Hematopoietic multipotent progenitor cell treated with erythropoietin and hydrocortisone succinate and interleukin-3 and kit ligand, for 6 days (in vitro differentiated cells): Measurements from ENCODE around the gene DMRT1.
A peak's percentile ranks its signal among the peaks of the same experiment; 100 is the strongest.
"Not testable (repeated sequence)": the region's sequence is repeated elsewhere in the genome, so short reads cannot be mapped to it uniquely, and the experiment has no call there.

ENCODE experiments used
- DNase-seq: peaks from one replicate; pipeline ENCODE4 v3.0.0-alpha.2; 2015

Gene DMRT1

GRCh38 chr9:860706-861105 is 19.2 kb downstream of the DMRT1 start:
- no peak for DNase-seq

GRCh38 chr9:861525-861924 is 20.0 kb downstream of the DMRT1 start:
- DNase-seq, result not testable (repeated sequence)

DNA sequence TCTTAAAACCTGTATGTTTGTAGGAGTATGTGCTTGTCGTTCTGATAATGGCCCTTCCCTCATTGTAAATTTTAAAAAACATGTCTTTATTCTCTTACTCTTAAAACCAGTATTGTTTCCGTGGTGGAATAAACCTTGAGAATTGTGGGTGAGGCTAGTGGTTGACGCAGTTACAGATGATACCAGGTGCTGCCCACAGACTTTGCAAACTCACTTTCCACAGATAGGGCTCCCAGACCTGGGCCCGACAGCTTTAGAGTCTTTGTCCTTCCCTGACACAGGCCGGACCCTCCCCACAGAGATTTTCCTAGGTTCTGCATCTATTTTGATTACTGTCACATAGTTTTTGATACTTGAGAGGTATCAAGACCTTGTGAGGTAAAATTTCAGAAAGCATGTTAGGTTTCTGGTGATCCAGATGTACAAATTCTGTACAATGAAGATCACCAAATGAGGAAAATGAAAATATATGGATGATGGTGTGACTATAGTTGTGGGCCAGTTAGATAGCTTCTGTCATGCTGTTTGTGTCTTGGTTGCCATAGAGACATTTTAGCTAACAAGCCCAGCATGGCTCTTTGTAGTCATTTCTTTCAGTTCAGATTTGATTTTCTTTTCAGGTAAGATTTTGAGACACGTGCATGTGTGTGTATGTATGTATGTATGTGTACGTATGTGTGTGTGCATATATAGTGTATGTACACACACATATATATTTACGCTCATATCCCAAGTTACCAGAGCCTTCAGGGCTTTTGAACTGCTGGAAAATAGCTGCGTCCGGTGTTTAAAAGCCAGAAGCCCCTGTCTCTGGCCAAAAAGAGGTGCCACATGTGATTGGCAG is 33.8 kb downstream of the DMRT1 start:
- no peak for DNase-seq

DNA sequence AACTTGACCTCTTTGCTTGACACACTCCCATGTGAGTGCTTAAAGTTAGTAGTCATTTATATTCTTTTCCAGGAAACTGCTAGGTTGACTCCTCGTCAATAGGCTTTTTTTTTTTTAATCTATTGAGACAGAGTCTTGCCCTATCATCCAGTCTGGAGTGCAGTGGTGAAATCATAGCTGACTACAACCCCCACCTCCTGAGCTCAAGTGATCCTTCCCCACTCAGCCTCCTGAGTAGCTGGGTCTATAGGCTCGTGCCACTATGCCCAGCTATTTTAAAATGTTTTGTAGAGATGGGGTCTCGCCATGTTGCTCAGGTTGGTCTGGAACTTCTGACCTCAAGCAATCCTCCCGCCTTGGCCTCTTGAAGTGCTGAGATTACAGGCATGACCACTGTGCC is 34.9 kb downstream of the DMRT1 start:
- DNase-seq, result no peak

DNA sequence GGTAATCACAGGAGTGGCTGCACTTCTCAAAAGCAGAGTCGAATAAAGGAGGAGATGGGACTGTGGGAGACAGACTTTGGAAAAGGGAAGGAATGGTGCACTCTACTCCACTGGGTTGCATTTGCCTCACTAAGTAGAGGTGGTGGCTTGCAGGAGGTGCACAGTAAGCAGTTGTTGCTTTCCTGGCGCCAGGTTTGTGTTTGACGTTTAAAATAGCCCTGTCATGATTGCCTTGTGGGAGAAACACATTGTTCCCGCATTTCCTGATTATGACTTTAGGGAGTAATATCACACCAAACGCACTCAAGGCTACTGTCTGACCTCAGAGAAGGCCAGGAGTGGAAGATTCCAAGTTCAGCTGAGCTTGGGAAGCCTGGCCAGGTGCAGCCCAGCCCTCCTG is 36.7 kb downstream of the DMRT1 start:
- DNase-seq, result no peak

- DNase-seq, result peak; percentile 25
Measured at GRCh38 chr9:880725-881124, 39.2 kb downstream of the DMRT1 start.

- DNase-seq, result peak; percentile 5
Measured at GRCh38 chr9:882416-882924, 41.0 kb downstream of the DMRT1 start.

- no peak for DNase-seq
Measured at GRCh38 chr9:883011-883410, 41.5 kb downstream of the DMRT1 start.

DNA sequence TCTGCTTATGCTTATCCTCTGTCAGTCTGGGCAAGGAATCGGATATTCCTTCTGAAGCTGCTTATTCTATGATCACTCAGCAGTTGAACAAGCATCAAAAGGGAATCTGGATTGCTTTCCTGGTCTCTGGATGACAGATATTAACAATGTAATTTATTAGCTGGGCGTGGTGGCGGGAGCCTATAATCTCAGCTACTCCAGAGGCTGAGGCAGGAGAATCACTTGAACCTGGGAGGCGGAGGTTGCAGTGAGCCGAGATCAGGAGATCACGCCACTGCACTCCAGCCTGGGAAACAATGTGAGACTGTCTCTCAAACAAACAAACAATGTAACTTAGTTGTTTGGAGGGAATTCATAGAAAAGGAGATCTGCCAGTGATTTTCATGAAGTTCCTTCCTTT is 45.4 kb downstream of the DMRT1 start:
- DNase-seq, result no peak

DNA sequence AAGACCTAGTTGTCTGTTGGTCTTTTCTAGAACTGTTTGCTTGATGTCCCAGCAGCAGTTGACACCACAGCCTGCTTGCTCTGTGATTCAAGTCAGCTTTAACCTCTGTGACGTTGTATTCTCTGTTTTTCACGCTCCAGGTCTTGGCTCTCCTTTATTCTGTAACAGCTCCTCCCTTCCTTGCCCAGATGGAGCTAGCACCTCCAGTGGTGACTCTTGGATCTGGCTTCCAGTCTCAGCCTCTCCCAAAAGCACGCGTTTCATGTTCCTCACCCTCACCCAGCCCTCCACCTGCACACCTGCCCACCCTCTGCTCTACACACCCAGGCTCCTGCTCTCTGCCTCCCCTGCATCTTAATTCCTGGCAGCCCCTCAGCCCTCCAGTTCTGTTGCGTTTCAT is 50.6 kb downstream of the DMRT1 start:
- DNase-seq, result peak; percentile 10

DNA sequence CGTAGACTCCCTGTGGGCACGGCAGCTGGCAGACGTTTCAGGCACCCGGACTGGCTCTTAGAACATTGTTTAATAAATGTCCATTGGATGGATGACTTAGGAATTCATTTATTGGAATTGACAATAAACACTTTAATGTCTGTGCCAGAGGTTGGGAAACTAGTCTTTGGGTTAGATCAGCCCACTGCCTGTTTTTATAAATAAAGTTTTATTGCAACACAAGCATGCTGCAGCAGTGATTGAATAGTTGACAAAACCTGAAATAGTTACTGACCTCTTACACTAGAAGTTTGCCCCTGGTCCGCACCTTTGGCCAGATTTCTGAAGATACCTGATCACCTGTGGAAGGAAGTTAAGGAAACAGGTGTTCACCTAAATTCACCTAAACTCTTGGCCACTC is 51.6 kb downstream of the DMRT1 start:
- DNase-seq, result no peak

DNA sequence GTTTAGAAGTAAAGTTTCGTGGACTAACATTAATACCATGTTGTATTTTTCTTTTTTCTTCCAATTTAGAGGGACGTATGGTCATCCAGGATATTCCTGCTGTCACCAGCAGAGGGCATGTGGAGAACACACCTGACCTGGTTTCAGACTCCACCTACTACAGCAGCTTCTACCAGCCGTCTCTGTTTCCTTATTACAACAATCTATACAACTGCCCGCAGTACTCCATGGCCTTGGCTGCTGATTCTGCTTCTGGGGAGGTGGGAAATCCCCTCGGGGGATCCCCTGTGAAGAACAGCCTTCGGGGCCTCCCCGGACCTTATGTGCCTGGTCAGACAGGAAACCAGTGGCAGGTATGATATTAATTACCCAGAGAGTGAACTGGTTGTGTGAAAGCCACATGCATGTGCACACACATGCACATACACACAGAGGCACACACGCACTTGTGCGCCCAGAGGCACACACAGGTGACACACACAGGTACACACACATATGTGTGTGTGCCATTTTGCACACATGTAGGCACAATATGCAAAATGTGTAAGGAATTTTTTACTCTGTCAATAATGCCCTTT is 52.4 kb downstream of the DMRT1 start:
- DNase-seq, result peak; percentile 81

DNA sequence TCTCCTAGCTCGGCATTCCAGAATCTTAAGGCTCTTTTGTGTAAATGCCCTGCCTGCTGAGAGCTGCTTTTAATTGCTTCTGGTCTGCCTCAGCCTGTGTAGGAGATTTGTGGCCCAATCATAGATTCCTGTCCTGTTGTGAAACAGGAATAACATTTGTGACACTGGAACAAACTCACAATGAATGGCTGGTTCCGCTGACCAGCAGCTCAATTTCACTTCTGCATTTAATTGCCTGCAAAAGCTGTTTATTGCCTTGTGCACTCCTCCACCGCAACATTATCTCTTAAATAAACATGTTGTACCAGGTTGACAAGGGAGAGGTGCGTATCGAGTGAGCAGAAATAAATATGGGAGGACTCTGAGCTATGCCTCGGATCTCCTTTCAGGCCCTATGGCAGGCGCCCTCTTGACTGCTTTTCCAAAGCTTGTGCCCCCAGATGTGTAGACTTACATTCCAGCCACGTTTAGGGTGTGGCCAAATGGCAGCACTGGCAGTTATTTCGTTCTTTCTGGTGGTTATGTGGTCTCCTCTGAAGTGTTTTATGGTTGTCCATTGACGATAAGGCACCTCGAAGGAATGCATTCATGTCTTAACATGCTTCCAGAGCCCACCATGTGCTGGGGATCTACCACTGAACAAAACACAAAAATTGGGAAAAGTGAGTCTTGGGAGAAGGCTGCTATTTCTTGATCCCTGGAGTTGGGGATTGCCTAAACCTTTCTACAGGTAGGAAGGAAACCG is 58.1 kb downstream of the DMRT1 start:
- peak; percentile 56 for DNase-seq

DNA sequence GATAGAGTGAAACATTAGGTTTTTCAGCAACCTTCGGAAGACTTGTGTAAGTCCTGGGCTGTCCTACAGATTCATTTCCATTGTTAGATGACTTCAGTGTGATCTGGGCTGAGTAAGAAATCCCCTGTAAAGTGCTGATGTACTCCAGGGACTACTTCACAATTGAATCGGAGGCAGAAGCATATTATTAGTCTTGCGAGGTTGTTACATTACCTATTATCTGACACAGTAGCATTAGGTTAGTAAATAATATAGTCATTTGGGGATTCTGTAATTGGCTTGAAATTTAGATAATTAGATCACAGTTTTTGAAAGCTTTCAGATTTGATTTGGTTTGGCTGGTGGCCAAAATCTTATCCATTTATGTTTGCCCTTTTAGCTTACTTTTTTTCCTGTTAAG is 62.4 kb downstream of the DMRT1 start:
- DNase-seq, result no peak

GRCh38 chr9:905906-906305 is 64.4 kb downstream of the DMRT1 start:
- no peak for DNase-seq

GRCh38 chr9:908536-909205 is 67.2 kb downstream of the DMRT1 start:
- no peak for DNase-seq

DNA sequence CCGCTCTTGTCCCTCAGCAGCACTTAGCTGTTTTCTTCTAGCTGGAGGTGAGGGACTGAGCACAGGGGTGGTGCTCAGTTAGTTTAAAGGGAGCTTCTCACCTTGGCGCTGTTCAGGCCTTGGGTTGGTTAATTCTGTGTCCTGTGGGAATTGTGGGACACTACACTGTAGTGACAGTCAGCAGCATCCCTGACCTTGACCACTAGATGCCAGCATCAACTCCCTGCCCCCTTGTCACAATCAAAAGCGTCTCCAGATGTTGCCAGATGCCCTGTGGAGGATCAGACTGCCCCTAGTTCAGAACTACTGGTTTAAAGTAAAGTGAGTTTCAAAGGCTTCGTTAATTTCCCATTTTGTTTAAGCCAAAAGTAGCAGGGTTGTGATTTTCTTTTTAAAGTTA is 69.5 kb downstream of the DMRT1 start:
- peak; percentile 4 for DNase-seq

- no peak for DNase-seq
Measured at GRCh38 chr9:912776-913175, 71.3 kb downstream of the DMRT1 start.

- not testable (repeated sequence) for DNase-seq
Measured at GRCh38 chr9:913526-913925, 72.0 kb downstream of the DMRT1 start.

GRCh38 chr9:917730-918129 is 76.2 kb downstream of the DMRT1 start:
- no peak for DNase-seq

- no peak for DNase-seq
Measured at GRCh38 chr9:920927-921326, 79.4 kb downstream of the DMRT1 start.

DNA sequence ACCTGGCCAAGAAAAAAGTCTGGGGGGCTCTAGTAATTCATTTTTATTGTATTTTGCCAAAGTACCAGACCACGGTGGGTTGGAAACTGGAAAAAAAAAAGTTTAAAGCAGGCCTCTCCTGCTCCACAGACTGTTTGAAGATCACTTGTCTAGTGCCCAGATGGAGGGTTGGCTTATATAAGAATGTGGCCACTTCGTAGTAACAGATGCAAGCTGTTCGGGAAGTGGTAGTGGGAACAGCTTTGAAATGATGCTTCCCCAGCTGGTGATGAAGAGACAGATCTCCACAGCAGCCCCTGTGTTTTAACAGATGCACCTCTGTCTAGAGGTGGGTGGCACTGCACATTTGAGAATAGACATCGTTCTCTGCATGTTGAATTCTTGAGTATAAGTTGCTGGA is 80.7 kb downstream of the DMRT1 start:
- no peak for DNase-seq

GRCh38 chr9:922731-923130 is 81.2 kb downstream of the DMRT1 start:
- DNase-seq, result no peak
